Skin of body (tissue), 2 donors: Measurements from ENCODE around the gene MSI2. TPM values are rescaled to one million over a fixed set of nuclear protein-coding genes. Genes with fewer than 3 reads are reported as not detected.

Experiments
- DNase-seq: peaks from one replicate; lab custom pipeline; 2025; lab: John Stamatoyannopoulos, UW
- total RNA-seq: library from RNA; depleted of rRNA; stranded (reverse); fragments of >200 nt; gene quantifications from one replicate; pipeline ENCODE4 v1.2.3, GENCODE V29; 2014

Gene MSI2
- total RNA-seq, 1 donor from 2014 or later = 22.9 TPM

- DNase-seq = no peak
Observed at GRCh38 chr17:57269598-57270255, 13.4 kb downstream of the MSI2 start.

DNA sequence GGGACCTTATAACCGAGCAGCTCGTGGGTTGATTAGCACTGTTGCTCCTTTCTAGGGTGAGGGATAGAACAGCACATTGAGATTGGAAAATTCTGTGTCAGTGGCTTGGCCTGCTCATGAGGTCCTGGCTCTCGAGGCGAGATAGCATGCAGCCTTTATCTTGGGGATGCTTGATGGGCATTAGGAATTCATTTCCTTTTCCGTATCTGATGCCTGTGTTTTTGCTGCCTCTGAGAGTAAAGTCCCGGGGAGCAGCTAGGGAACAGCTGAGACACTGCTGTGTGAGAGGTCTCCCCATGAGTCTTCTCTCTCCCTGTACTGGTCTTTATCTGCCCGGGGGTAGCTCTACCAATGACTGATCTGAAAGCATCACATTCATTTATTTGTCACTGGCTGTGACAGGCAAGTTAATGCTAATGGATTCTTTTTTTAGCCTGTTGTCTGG is 14.5 kb downstream of the MSI2 start:
- no peak for DNase-seq

DNA sequence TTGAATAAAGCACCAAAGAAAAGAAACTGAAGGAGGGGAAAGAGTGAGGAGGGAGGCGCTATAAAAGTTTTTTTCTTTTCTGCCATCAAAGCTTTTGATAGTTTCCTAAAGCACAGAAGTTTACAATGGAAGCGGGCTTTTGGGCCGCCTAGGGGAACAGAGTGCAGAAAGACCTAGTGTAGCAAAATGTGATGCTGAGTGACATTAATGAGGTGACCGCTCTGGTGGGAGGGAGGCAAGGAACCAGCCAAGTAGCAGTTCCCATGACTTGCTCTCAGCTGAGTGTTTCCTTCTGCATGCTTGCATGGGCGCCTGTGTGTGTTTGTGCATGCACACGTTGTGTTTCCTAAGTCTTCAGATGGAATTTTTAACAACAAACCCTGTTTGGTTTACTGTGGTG is 15.5 kb downstream of the MSI2 start:
- DNase-seq = no peak

- no peak for DNase-seq
Observed at GRCh38 chr17:57273490-57273889, 17.2 kb downstream of the MSI2 start.

DNA sequence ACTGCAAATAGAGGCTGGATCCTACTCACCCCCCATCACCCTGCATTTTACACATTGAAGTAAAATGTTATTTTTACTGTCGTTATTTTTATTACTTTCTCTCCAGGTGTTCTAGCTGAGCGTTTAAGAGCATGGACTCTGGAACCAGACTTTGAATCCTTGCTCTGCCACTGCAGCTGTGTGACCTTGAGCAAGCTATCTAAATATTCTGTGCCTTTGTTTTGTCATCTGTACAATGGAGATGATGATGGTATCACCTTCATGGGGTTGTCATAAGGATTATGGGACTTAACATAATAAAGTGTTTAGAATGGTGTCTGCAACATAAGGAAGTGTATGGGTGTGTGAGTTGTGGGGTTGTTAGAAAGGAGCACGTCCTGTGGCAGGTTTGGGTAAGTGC is 17.8 kb downstream of the MSI2 start:
- DNase-seq = no peak

- no peak for DNase-seq
Observed at GRCh38 chr17:57275071-57275764, 18.9 kb downstream of the MSI2 start.

DNA sequence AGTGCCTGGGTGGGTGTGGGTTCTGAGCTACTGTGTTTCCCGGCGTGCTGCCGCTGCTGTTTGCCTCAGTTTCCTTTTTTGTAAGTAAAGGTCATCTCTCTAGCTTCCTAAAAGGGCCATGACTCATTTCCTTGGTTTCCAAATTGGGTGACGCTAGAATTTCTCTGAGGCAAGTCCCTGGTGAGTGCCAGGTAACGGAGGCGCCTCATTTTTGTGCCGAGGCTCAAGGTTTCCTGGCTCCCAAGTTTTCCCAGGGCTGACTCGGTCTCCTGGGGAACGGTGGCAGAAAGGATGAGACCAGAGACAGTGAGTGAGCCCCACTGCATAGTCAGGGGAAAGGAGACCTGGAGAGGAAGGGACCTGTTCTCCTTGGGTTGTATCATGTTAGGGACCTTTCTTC is 20.3 kb downstream of the MSI2 start:
- DNase-seq = no peak

DNA sequence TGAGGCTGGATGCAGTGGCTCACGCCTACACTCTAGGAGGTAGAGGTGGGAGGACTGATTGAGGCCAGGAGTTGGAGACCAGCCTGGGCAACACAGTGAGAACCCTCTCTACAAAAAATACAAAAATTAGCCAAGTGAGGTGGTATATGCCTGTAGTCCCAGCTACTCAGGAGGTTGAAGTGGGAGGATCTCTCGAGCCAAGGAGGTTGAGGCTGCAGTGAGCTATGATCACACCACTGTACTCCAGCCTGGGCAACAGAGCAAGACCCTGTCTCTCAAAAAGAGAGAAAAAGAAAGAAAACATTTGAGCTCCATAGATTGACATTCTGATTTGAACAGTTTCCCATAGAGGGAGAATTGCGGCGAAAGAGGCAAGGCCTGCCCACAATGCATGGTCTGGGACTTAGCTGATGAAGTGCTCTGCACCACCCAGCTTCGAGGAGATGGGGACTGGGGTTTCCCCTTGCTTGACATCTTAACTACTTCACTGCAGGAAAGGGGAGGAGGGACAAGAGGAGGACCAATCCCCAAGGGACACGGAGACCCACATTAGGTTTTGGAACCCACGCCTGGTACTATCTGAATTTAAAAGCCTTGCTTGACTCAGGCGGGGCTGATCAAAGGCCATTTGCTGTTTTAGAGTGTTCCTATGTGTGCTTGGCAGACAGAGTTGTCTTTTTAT is 21.7 kb downstream of the MSI2 start:
- DNase-seq = no peak

- no peak for DNase-seq
Observed at GRCh38 chr17:57278740-57279387, 22.5 kb downstream of the MSI2 start.

DNA sequence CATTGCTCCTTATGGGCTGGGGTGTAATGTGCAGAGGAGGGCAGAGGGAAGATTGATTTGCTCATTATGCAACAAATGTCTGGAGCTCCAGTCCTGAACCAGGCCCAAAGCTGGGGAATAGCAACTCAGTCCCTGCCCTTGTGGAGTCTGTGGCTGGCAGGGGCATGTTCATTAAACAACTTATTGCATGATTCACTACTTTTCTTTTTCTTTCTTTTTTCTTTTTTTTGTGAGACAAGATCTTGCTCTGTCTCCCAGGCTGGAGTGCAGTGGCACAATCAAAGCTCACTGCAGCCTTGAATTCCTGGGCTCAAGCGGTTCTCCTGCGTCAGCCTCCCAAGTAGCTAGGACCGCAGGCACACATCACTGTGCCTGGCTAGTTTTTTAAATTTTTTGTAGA is 23.1 kb downstream of the MSI2 start:
- DNase-seq = no peak

DNA sequence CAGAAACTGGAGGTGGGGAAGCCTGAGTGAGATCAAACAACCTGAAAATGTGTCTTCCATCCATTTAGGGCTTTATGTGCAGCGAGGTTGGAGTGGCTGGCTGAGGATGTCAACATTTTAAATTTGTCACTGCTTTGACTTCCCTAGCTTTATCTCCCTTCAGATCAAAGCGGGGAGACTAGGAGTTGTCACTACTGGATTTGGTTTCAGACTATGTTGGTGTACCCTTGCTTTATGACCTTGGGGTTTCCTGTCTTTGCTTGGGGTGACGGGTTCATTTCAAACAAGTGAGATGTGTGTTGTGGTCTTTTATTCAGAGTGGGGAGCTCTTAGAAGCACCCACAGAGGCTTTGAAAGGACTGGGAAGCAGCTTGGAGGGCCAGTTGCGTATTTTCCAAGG is 25.6 kb downstream of the MSI2 start:
- no peak for DNase-seq

GRCh38 chr17:57282296-57282695 is 26.0 kb downstream of the MSI2 start:
- DNase-seq = no peak

- no peak for DNase-seq
Observed at GRCh38 chr17:57283203-57283971, 27.1 kb downstream of the MSI2 start.

GRCh38 chr17:57284583-57284982 is 28.3 kb downstream of the MSI2 start:
- no peak for DNase-seq

DNA sequence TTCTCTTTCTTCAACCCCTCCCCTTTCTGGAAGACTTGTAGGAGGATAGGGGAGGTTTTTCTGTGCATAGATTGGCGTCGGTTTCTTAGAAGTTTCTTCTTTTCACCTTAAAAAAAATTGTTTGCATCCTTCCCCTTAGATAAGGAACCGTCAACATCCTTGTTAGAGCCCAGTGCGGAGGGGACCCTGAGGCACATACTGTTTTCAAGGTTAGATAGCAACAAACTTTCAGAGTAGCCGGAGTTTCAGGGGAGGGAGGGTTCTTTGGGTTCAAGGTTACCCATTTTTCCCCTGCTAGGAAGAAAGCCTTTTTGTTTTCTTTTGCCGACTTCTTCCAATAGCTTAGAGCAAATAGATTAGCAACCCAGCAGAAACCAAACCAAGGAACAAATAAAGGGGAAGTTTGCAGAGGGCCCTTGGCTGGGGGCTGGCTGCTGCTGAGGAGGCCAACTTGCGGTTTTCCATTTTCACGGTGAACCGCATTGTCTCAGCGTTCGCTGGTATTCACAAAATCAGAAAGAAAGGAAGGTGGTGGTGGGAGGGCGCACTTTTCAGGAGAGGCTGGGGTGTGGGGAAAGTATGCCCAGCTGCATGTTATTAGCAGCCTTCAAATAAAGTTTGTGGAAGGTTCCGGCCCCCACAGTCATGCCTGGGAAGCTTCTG is 28.8 kb downstream of the MSI2 start:
- no peak for DNase-seq

DNA sequence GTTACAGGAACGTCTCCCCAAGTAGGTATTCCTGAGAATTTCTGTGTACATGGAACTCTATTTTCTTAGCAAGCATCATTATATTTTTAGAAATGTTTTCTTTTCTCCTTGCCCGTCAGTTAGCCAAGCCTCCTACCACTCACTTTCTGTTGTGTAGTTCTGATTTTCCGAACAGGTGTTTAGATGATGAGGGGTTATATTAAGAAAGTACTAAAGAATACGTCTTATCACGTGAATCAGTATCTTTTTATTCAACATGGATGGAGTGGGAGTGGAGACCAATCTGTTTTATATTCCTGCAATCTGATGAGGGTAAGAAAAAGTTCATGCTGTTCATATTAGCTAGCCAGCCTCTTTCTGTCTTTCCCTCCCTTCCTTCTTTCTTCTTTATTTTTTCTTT is 29.4 kb downstream of the MSI2 start:
- DNase-seq = no peak

GRCh38 chr17:57286399-57287105 is 30.2 kb downstream of the MSI2 start:
- DNase-seq = no peak

DNA sequence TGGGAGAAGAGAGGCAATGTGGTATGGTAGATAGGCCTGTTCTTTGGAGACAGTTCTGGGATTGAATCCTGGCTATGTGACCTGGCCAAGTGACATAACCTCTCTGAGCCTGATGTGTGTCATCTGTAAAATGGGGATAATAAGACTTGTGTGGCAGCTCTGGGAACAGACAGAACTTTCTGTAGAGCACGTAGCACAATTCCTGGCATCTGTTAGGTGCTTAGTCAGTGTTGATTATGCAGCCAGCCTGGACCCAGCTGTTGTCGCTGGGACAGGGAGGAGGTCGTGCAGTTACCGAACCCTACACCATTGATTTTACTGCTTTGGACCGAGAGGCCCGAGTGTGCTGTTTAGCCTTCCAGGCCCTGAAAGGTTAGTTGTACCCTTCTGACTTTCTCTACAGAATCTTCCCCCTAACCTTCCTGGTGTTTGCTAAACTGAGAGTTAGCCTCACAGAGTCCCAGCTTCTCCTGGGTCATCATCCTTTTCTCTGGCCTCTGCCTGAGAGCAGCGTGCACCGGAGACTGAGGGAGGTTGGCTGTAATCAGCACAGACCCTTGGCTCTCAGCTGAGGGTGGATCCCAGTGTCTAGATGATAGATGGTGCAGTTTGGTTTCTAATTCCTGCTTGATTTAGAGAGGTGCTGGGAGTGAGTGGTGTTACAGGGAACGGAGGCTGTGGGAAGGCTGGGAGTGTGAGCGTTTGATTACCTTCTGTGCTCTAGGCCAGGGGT is 31.9 kb downstream of the MSI2 start:
- no peak for DNase-seq

- DNase-seq = no peak
Observed at GRCh38 chr17:57288773-57289121, 32.4 kb downstream of the MSI2 start.

DNA sequence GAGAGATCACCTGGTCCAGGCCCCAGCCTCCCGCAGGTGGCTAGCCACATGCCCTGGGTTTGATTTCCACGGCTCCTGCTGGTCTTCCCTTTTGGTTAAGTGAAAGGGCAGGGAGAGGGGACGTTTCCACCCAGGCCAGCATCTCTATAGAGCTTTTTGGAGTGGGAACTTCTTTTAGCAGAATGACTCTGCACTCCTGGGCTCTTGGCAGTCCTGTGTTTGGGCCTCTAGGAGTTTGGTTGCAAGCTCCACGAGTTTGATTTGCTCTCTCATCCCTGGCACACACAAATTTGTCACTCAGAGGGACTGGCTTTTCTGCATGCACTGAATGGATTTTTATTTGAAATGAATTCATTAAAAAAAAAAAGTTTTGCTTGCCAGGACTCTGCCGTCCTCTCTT is 32.8 kb downstream of the MSI2 start:
- DNase-seq = no peak
